NCI-H510A (cell line): Measurements from ENCODE around the gene DPYSL4.
"Not testable (repeated sequence)": the region's sequence is repeated elsewhere in the genome, so short reads cannot be mapped to it uniquely, and the experiment has no call there.

Experiments used
- DNase-seq: peaks from one replicate; lab custom pipeline; 2025; lab: John Stamatoyannopoulos, UW

DPYSL4 gene

GRCh38 chr10:132149917-132150316, 36.8 kb upstream of the DPYSL4 start:
- DNase-seq, result no peak

GRCh38 chr10:132150777-132151176, 36.0 kb upstream of the DPYSL4 start:
- DNase-seq, result no peak

- no peak for DNase-seq
Observed at GRCh38 chr10:132151286-132151950, 35.3 kb upstream of the DPYSL4 start.

GRCh38 chr10:132151951-132152505, 34.7 kb upstream of the DPYSL4 start:
- DNase-seq, result no peak

GRCh38 chr10:132152896-132153580, 33.7 kb upstream of the DPYSL4 start:
- no peak for DNase-seq

GRCh38 chr10:132153616-132154217, 33.0 kb upstream of the DPYSL4 start:
- no peak for DNase-seq

- DNase-seq, result no peak
Observed at GRCh38 chr10:132154440-132154839, 32.3 kb upstream of the DPYSL4 start.

- DNase-seq, result no peak
Observed at GRCh38 chr10:132154931-132155330, 31.8 kb upstream of the DPYSL4 start.

- no peak for DNase-seq
Observed at GRCh38 chr10:132155723-132156381, 30.9 kb upstream of the DPYSL4 start.

GRCh38 chr10:132156382-132156781, 30.4 kb upstream of the DPYSL4 start:
- no peak for DNase-seq

GRCh38 chr10:132157101-132157500, 29.6 kb upstream of the DPYSL4 start:
- no peak for DNase-seq

GRCh38 chr10:132158122-132158741, 28.5 kb upstream of the DPYSL4 start:
- DNase-seq, result no peak

- DNase-seq, result no peak
Observed at GRCh38 chr10:132158823-132159222, 27.9 kb upstream of the DPYSL4 start.

GRCh38 chr10:132159302-132160230, 27.2 kb upstream of the DPYSL4 start:
- not testable (repeated sequence) for DNase-seq

GRCh38 chr10:132160231-132160630, 26.5 kb upstream of the DPYSL4 start:
- not testable (repeated sequence) for DNase-seq

- not testable (repeated sequence) for DNase-seq
Observed at GRCh38 chr10:132160834-132161622, 25.7 kb upstream of the DPYSL4 start.

GRCh38 chr10:132162021-132162531, 24.7 kb upstream of the DPYSL4 start:
- DNase-seq, result no peak

GRCh38 chr10:132162590-132163277, 24.0 kb upstream of the DPYSL4 start:
- DNase-seq, result no peak

- DNase-seq, result no peak
Observed at GRCh38 chr10:132163278-132163765, 23.4 kb upstream of the DPYSL4 start.
